Calu3 (cell line): ENCODE results near the gene HOOK2. TPM values are rescaled to one million over a fixed set of nuclear protein-coding genes. Genes with fewer than 3 reads are reported as not detected.

Source experiments
- BruUV-seq: library from RNA; stranded (reverse); fragments of 400-500 nt; replicated peaks from 2 replicates; lab custom pipeline; 2021; lab: Mats Ljungman, UMichigan
- CTCF ChIA-PET: fragments of 300-600 bp; sonication (Branson Sonifier 250); formaldehyde crosslinking; loops from one replicate; lab custom pipeline; 2022; ENCODE audit warnings: antibody characterized with exemption; lab: Charles Lee
- DNase-seq: peaks from one replicate; pipeline ENCODE4 v3.0.0; 2022
- H3K27ac Mint-ChIP-seq: one replicate; pipeline ENCODE4 v1.8.0; 2022; ENCODE audit warnings: mixed read lengths; ENCODE audit not compliant: unreplicated experiment
- H3K27me3 Mint-ChIP-seq: one replicate; pipeline ENCODE4 v1.8.0; 2022; ENCODE audit warnings: mixed read lengths; ENCODE audit not compliant: unreplicated experiment
- H3K36me3 Mint-ChIP-seq: one replicate; pipeline ENCODE4 v1.8.0; 2022; ENCODE audit warnings: mild to moderate bottlenecking, moderate library complexity, mixed read lengths; ENCODE audit not compliant: insufficient read depth, unreplicated experiment
- H3K4me1 Mint-ChIP-seq: one replicate; pipeline ENCODE4 v1.8.0; 2022; ENCODE audit warnings: mild to moderate bottlenecking, low read depth, mixed read lengths; ENCODE audit not compliant: unreplicated experiment
- H3K4me3 Mint-ChIP-seq: one replicate; pipeline ENCODE4 v1.8.0; 2022; ENCODE audit warnings: mild to moderate bottlenecking, low read depth, moderate library complexity, mixed read lengths; ENCODE audit not compliant: unreplicated experiment
- H3K9me3 Mint-ChIP-seq: one replicate; pipeline ENCODE4 v1.8.0; 2022; ENCODE audit warnings: low read depth, mixed read lengths; ENCODE audit not compliant: unreplicated experiment
- CTCF ChIP-seq: fragments of 200-600 bp; IDR thresholded peaks from one replicate; pipeline ENCODE4 v1.8.0; 2022; ENCODE audit warnings: antibody characterized with exemption; ENCODE audit not compliant: unreplicated experiment
- intact Hi-C: fragments of 100-400 bp; cut with micrococcal nuclease; formaldehyde crosslinking; loops from one replicate; pipeline ENCODE4 v1.10.0; 2022; ENCODE audit not compliant: unreplicated experiment
- total RNA-seq: library from RNA; stranded (reverse); gene quantifications from 2 replicates; pipeline ENCODE4 v1.2.3, GENCODE V29; 2022

The HOOK2 gene
- total RNA-seq, 1 experiment from 2014 or later: 69.0 TPM

- peak overlapping the region; percentile 90 for H3K4me3 Mint-ChIP-seq
- CTCF ChIA-PET: no interaction called here
- no peaks in the 10 kb centered on the region for H3K27me3 Mint-ChIP-seq
- BruUV-seq: TSS peak; percentile 35
- no peak for TF ChIP-seq CTCF
- H3K4me1 Mint-ChIP-seq: peaks cover 15% of the 10 kb centered on the region
- intact Hi-C loops: no loop called here
- H3K9me3 Mint-ChIP-seq: no peaks in the 10 kb centered on the region
- peak overlapping the region; percentile 95 for H3K27ac Mint-ChIP-seq
- peaks cover 68% of the 10 kb centered on the region for H3K36me3 Mint-ChIP-seq
- DNase-seq: no peak
These were observed 37.5 kb downstream of the HOOK2 start for GRCh38 chr19:12737835-12738351.

GRCh38 chr19:12736995-12737834 is 38.1 kb downstream of the HOOK2 start, which contains the start of gene GET3:
Gene GET3, plus strand, starts transcription at chr19:12737497. Its CDS starts 9 bp downstream, at chr19:12737506.
- BruUV-seq: no TSS peak
- peak within 1 kb of the TSS; percentile 90 for H3K4me3 Mint-ChIP-seq
- peaks cover 70% of the 10 kb centered on the region for H3K36me3 Mint-ChIP-seq
- no peaks in the 10 kb centered on the region for H3K9me3 Mint-ChIP-seq
- peak within 1 kb of the TSS; percentile 95 for H3K27ac Mint-ChIP-seq
- peak; percentile 88 for DNase-seq
- TF ChIP-seq CTCF: no peak
- intact Hi-C loops: no loop called here
- peaks cover 19% of the 10 kb centered on the region for H3K4me1 Mint-ChIP-seq
- H3K27me3 Mint-ChIP-seq: no peaks in the 10 kb centered on the region
- CTCF ChIA-PET: interaction anchor here (0.5 to 1.0 kb wide), 3 partner anchors 10 to 1645 kb away, joined by 3 read pairs; no protein-coding TSS in a partner anchor

GRCh38 chr19:12733369-12734214 is 41.8 kb downstream of the HOOK2 start:
- CTCF ChIA-PET: interaction anchor here (0.6 to 1.4 kb wide), 3 partner anchors 11 to 64 kb away, joined by 3 to 4 read pairs (median 3); no protein-coding TSS in a partner anchor
- Mint-ChIP-seq H3K27ac (no peak overlapping the region), H3K4me1 (peaks cover 15% of the 10 kb centered on the region), H3K36me3 (peaks cover 54% of the 10 kb centered on the region), H3K27me3 (no peaks in the 10 kb centered on the region), H3K4me3 (peak overlapping the region; percentile 80), H3K9me3 (no peaks in the 10 kb centered on the region)
- peak; percentile 50 for TF ChIP-seq CTCF
- DNase-seq: peak; percentile 33
- BruUV-seq: TSS peak; percentile 40
- intact Hi-C loops: no loop called here

GRCh38 chr19:12731337-12731736 is 44.0 kb downstream of the HOOK2 start:
- Mint-ChIP-seq H3K27ac (no peak overlapping the region), H3K4me3 (no peak overlapping the region), H3K36me3 (peaks cover 41% of the 10 kb centered on the region), H3K27me3 (no peaks in the 10 kb centered on the region), H3K9me3 (no peaks in the 10 kb centered on the region), H3K4me1 (peaks cover 11% of the 10 kb centered on the region)
- no peak for TF ChIP-seq CTCF
- intact Hi-C loops: no loop called here
- no peak for DNase-seq
- BruUV-seq: no TSS peak
- CTCF ChIA-PET: no interaction called here
